OCI-LY7 (cell line): ENCODE results near the gene ACTBL2. TPM values are rescaled to one million over a fixed set of nuclear protein-coding genes. Genes with fewer than 3 reads are reported as not detected.

ENCODE experiments used
- BruUV-seq: library from RNA; stranded (reverse); fragments of 400-500 nt; replicated peaks from 2 replicates; lab custom pipeline; 2021; lab: Mats Ljungman, UMichigan
- CTCF ChIA-PET: fragments of 300-600 bp; sonication (Branson Sonifier 250); formaldehyde crosslinking; loops from one replicate; lab custom pipeline; 2022; ENCODE audit warnings: antibody characterized with exemption; ENCODE audit not compliant: unreplicated experiment; lab: Charles Lee
- POLR2A ChIA-PET: fragments of 300-600 bp; sonication (Branson Sonifier 250); formaldehyde crosslinking; loops from one replicate; lab custom pipeline; 2022; ENCODE audit warnings: antibody characterized with exemption; lab: Charles Lee
- DNase-seq: peaks from one replicate; pipeline ENCODE4 v3.0.0-alpha.2; 2015; ENCODE audit warnings: low spot score
- H2AFZ ChIP-seq: fragments of 200-600 bp; sonication (generic), shearing (Covaris generic); 2 replicates; pipeline ENCODE4 v1.6.1; 2014; ENCODE audit warnings: mild to moderate bottlenecking, antibody characterized with exemption, low read length, moderate library complexity
- H3K27ac ChIP-seq: fragments of 200-600 bp; sonication (generic); 2 replicates; pipeline ENCODE4 v1.5.1; 2014; ENCODE audit warnings: mixed run types, low read depth, mild to moderate bottlenecking, moderate library complexity, low read length, inconsistent platforms; ENCODE audit not compliant: poor library complexity, severe bottlenecking
- H3K36me3 ChIP-seq: fragments of 200-600 bp; sonication (generic); 2 replicates; pipeline ENCODE4 v1.6.1; 2014; ENCODE audit warnings: mild to moderate bottlenecking, antibody characterized with exemption, low read length, moderate library complexity, mixed read lengths; ENCODE audit not compliant: insufficient read depth
- H3K4me1 ChIP-seq: fragments of 200-600 bp; sonication (generic); 2 replicates; pipeline ENCODE4 v1.5.1; 2014; ENCODE audit warnings: mild to moderate bottlenecking, low read length; ENCODE audit not compliant: insufficient read depth, poor library complexity, severe bottlenecking
- H3K4me2 ChIP-seq: fragments of 200-600 bp; sonication (generic); 2 replicates; pipeline ENCODE4 v1.6.1; 2014; ENCODE audit warnings: mild to moderate bottlenecking, low read length
- H3K4me3 ChIP-seq: fragments of 200-600 bp; sonication (generic); 2 replicates; pipeline ENCODE4 v1.5.1; 2014; ENCODE audit warnings: mild to moderate bottlenecking, low read depth, low read length; ENCODE audit not compliant: poor library complexity, severe bottlenecking
- H3K79me2 ChIP-seq: fragments of 200-600 bp; sonication (generic); 2 replicates; pipeline ENCODE4 v1.6.1; 2016; ENCODE audit warnings: low read depth, mild to moderate bottlenecking, low read length, moderate library complexity, mixed read lengths; ENCODE audit not compliant: insufficient read depth
- H3K9me2 ChIP-seq: fragments of 200-600 bp; sonication (generic); 2 replicates; pipeline ENCODE4 v1.6.1; 2016; ENCODE audit warnings: mild to moderate bottlenecking, low read length, mixed read lengths; ENCODE audit not compliant: insufficient read depth
- H3K9me3 ChIP-seq: fragments of 200-600 bp; sonication (generic); 2 replicates; pipeline ENCODE4 v1.6.1; 2014; ENCODE audit warnings: mild to moderate bottlenecking, mixed run types, low read length, mixed read lengths
- H4K20me1 ChIP-seq: fragments of 200-600 bp; sonication (generic); 2 replicates; pipeline ENCODE4 v1.6.1; 2014; ENCODE audit warnings: mild to moderate bottlenecking, antibody characterized with exemption, low read length, moderate library complexity, mixed read lengths; ENCODE audit not compliant: insufficient read depth
- EZH2phosphoT487 ChIP-seq: fragments of 200-600 bp; sonication (generic); IDR thresholded peaks from 2 replicates; pipeline ENCODE4 v1.6.1; 2018; ENCODE audit warnings: low read depth, borderline replicate concordance, mild to moderate bottlenecking, mixed run types, antibody characterized with exemption, low read length, moderate library complexity, mixed read lengths
- intact Hi-C: fragments of 100-400 bp; cut with micrococcal nuclease; formaldehyde crosslinking; loops from one replicate; pipeline ENCODE4 v1.10.0; 2022; ENCODE audit not compliant: unreplicated experiment
- total RNA-seq, 2 experiments: library from RNA; depleted of rRNA in 1 of 2; stranded (reverse); fragments of >200 nt in 1 of 2; shearing (Covaris generic) in 1 of 2; gene quantifications; 2 replicates each; pipeline ENCODE4 v1.2.3, GENCODE V29; 2014 to 2022
- TF ChIP-seq, protein P1 (sequence below): fragments of 200-600 bp; sonication (generic); conservative IDR thresholded peaks from 2 replicates; pipeline ENCODE4 v1.5.1; 2014; ENCODE audit warnings: mild to moderate bottlenecking, antibody characterized with exemption, low read length, moderate library complexity, mixed read lengths

ACTBL2 gene
- total RNA-seq, 2 experiments from 2014 or later, result not detected

DNA sequence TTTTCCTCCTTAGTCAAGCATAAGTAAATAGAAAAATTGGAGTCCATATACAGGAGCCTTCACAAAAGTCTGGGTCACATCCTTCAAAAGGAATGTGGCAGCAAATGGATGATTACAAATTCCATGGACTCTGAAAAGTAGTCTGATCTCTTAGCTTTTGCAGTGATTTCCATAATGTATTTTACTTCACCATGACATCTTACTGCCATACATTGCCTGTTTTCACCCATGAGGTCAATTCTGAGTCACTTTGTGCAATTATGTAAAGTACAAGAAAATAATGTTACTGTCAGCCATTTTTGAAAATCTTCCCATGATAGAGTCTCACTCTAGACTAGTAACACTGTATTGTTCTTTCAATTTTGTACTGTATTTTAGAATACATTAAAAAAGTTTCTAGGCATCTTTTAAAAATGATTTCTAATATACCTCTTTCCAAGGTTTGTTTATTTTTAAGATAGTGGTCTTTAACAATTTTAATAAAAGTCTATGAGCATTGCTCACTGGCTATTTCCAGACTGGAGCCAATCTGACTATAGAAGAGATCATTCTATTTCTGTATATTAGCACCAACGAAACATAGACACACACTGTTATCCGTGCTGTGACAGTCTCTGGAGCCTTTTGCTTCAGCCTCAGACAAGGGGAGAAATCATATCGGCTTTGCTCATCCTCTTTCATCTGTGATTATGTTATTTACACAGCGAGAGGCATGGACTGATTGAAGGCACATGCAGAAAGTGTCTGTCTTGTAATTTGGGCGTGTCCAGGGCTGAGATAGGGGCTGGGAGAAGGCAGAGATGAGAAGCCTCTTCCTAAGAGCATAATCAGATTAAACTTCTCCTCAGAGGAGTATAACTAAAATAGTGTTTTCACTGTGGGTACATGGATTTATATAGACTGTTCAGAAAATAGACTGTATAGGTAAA is 22.9 kb upstream of the ACTBL2 start:
- Histone ChIP-seq H3K4me2 (no peak overlapping the region), H3K4me3 (no peak overlapping the region), H3K9me2 (no peaks in the 10 kb centered on the region), H3K9me3 (no peaks in the 10 kb centered on the region), H4K20me1 (no peaks in the 10 kb centered on the region), H3K79me2 (no peaks in the 10 kb centered on the region), H3K27ac (no peak overlapping the region), H2AFZ (no peak overlapping the region), H3K36me3 (no peaks in the 10 kb centered on the region), H3K4me1 (no peaks in the 10 kb centered on the region)
- no peak for TF ChIP-seq EZH2phosphoT487
- TF ChIP-seq, protein P1, sequence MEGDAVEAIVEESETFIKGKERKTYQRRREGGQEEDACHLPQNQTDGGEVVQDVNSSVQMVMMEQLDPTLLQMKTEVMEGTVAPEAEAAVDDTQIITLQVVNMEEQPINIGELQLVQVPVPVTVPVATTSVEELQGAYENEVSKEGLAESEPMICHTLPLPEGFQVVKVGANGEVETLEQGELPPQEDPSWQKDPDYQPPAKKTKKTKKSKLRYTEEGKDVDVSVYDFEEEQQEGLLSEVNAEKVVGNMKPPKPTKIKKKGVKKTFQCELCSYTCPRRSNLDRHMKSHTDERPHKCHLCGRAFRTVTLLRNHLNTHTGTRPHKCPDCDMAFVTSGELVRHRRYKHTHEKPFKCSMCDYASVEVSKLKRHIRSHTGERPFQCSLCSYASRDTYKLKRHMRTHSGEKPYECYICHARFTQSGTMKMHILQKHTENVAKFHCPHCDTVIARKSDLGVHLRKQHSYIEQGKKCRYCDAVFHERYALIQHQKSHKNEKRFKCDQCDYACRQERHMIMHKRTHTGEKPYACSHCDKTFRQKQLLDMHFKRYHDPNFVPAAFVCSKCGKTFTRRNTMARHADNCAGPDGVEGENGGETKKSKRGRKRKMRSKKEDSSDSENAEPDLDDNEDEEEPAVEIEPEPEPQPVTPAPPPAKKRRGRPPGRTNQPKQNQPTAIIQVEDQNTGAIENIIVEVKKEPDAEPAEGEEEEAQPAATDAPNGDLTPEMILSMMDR, result no peak
- ChIA-PET POLR2A (interaction anchor here (0.8 kb wide), 1 partner anchor 44 kb away, joined by 3 read pairs; no protein-coding TSS in a partner anchor), CTCF (no interaction called here)
- DNase-seq, result no peak
- intact Hi-C loops, result no loop called here
- BruUV-seq, result no TSS peak

DNA sequence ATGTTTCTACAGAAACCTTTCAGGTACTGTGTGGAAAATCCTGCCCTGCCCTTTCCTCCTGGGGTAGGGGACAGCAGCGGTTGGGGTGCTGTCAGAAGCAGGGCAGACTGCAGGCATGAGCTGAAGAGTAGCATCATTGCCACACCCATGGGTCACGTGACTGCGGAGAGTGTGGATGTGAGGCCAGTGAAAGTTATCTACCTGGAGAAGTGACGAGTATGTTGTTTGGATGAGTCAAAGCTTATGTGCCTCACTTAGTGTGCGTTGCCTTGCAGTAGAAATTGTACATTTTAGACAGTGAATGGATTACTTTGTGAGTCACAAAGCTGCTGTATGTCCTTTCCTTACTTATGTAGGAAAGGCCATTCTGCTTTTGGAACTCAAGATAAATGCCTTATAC is 21.7 kb upstream of the ACTBL2 start:
- intact Hi-C loops, result no loop called here
- Histone ChIP-seq H3K79me2 (no peaks in the 10 kb centered on the region), H2AFZ (no peak overlapping the region), H3K9me2 (no peaks in the 10 kb centered on the region), H3K4me2 (no peak overlapping the region), H3K9me3 (no peaks in the 10 kb centered on the region), H3K4me3 (no peak overlapping the region), H4K20me1 (no peaks in the 10 kb centered on the region), H3K4me1 (no peaks in the 10 kb centered on the region), H3K27ac (no peak overlapping the region), H3K36me3 (no peaks in the 10 kb centered on the region)
- ChIA-PET CTCF (no interaction called here), POLR2A (no interaction called here)
- no TSS peak for BruUV-seq
- DNase-seq, result no peak
- TF ChIP-seq EZH2phosphoT487, result no peak
- TF ChIP-seq, protein P1, result no peak

DNA sequence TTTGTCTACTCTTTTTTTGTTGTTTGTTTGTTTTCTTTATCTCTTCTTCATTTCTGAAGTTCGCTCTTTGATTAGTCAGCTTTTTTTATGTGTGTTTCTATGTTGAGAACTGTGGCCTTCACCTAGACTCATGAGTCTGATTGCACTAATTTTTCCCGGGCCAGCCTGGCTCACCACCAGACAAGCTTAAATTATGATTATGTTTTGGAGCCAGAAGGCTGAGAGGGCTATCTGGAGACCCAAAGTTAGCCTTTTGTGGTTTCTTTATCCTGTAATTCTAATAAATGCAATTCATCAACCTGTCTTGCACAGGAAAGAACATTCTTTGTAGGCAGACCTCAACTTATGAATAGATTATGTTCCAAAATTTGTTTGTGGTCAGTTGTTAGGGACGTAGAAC is 20.8 kb upstream of the ACTBL2 start:
- CTCF ChIA-PET, result no interaction called here
- Histone ChIP-seq H3K36me3 (no peaks in the 10 kb centered on the region), H3K27ac (no peak overlapping the region), H3K4me3 (no peak overlapping the region), H3K4me1 (no peaks in the 10 kb centered on the region), H3K79me2 (no peaks in the 10 kb centered on the region), H3K9me3 (no peaks in the 10 kb centered on the region), H4K20me1 (no peaks in the 10 kb centered on the region), H3K4me2 (no peak overlapping the region), H2AFZ (no peak overlapping the region), H3K9me2 (no peaks in the 10 kb centered on the region)
- no peak for TF ChIP-seq EZH2phosphoT487
- TF ChIP-seq, protein P1, result no peak
- POLR2A ChIA-PET, result no interaction called here
- intact Hi-C loops, result no loop called here
- DNase-seq, result no peak
- no TSS peak for BruUV-seq
